H1 (cell line): ENCODE data around the gene TRIP13. TPM values are rescaled to one million over a fixed set of nuclear protein-coding genes. Genes with fewer than 3 reads are reported as not detected.

ENCODE experiments used
- CTCF ChIA-PET: fragments of 300-600 bp; sonication (Branson Sonifier 250); formaldehyde crosslinking; loops from one replicate; lab custom pipeline; 2021; ENCODE audit not compliant: partially characterized antibody; lab: Charles Lee
- POLR2A ChIA-PET: fragments of 300-600 bp; sonication (Branson Sonifier 250); formaldehyde crosslinking; loops from one replicate; lab custom pipeline; 2021; ENCODE audit warnings: inconsistent platforms; ENCODE audit not compliant: partially characterized antibody; lab: Charles Lee
- DNase-seq, 2 experiments: peaks; one replicate each; pipeline versions ENCODE4 v3.0.0 to v3.0.0-alpha.2; 2010 to 2022; ENCODE audit warnings: low spot score in 2 of 2, low read depth in 1 of 2, mixed read lengths in 1 of 2
- FAIRE-seq: peaks from 2 replicates; lab custom pipeline; 2011; peaks lifted over from hg19 to GRCh38; lab: Jason Lieb, UNC
- H2AFZ ChIP-seq: 2 replicates; pipeline ENCODE4 v1.8.1; 2012; ENCODE audit warnings: low read length, inconsistent platforms
- H2AK5ac ChIP-seq: 2 replicates; pipeline ENCODE4 v1.6.1; 2013; ENCODE audit warnings: low read depth, low read length
- H2BK120ac ChIP-seq: replicated peaks from 2 replicates; pipeline ENCODE3; 2013; ENCODE audit warnings: low read depth, low read length, inconsistent platforms
- H2BK12ac ChIP-seq: 2 replicates; pipeline ENCODE4 v1.6.1; 2013; ENCODE audit warnings: low read depth, low read length
- H2BK15ac ChIP-seq: 2 replicates; pipeline ENCODE4 v1.6.1; 2013; ENCODE audit warnings: low read length
- H2BK20ac ChIP-seq: 2 replicates; pipeline ENCODE4 v1.6.1; 2013; ENCODE audit warnings: low read length
- H2BK5ac ChIP-seq: 2 replicates; pipeline ENCODE4 v1.6.1; 2013; ENCODE audit warnings: low read depth, low read length
- H3K14ac ChIP-seq: 2 replicates; pipeline ENCODE4 v1.6.1; 2013; ENCODE audit warnings: inconsistent platforms; ENCODE audit not compliant: insufficient read length
- H3K18ac ChIP-seq: 2 replicates; pipeline ENCODE4 v1.6.1; 2013; ENCODE audit warnings: low read length; ENCODE audit errors: extremely low read depth
- H3K23ac ChIP-seq: 2 replicates; pipeline ENCODE4 v1.6.1; 2013; ENCODE audit warnings: inconsistent platforms; ENCODE audit not compliant: insufficient read length
- H3K23me2 ChIP-seq: 2 replicates; pipeline ENCODE4 v1.6.1; 2013; ENCODE audit warnings: low read depth, low read length
- H3K27ac ChIP-seq: 2 replicates; pipeline ENCODE4 v1.6.1; 2011; ENCODE audit warnings: low read depth, low read length, inconsistent platforms
- H3K27me3 ChIP-seq, 4 experiments: replicated peaks in 1 of 4; 1 replicate in 1 of 4; 2 replicates in 3 of 4; pipeline versions ENCODE4 v1.6.1 to v1.8.1; 2011 to 2013; ENCODE audit warnings: low read length in 3 of 4, mild to moderate bottlenecking in 3 of 4, inconsistent platforms in 2 of 4, mixed read lengths in 2 of 4, moderate library complexity in 1 of 4; ENCODE audit not compliant: control insufficient read depth in 3 of 4, insufficient read depth in 3 of 4; ENCODE audit errors: extremely low read depth in 1 of 4
- H3K36me3 ChIP-seq, 4 experiments: 2 replicates each; pipeline versions ENCODE4 v1.6.1 to v1.8.1; 2011 to 2013; ENCODE audit warnings: mild to moderate bottlenecking in 4 of 4, low read length in 3 of 4, moderate library complexity in 2 of 4, control low read depth in 1 of 4, inconsistent platforms in 1 of 4; ENCODE audit not compliant: insufficient read depth in 4 of 4, control insufficient read depth in 2 of 4
- H3K4ac ChIP-seq: replicated peaks from 2 replicates; pipeline ENCODE3; 2013; ENCODE audit warnings: low read length, low read depth, mixed read lengths, inconsistent platforms; ENCODE audit not compliant: insufficient read length
- H3K4me1 ChIP-seq, 4 experiments: replicated peaks in 1 of 4; 1 replicate in 1 of 4; 2 replicates in 3 of 4; pipeline versions ENCODE4 v1.6.1 to v1.8.1; 2011 to 2013; ENCODE audit warnings: low read length in 3 of 4, inconsistent platforms in 2 of 4, mixed read lengths in 1 of 4; ENCODE audit not compliant: insufficient read depth in 4 of 4, control insufficient read depth in 3 of 4
- H3K4me2 ChIP-seq, 2 experiments: 2 replicates each; pipeline versions ENCODE4 v1.6.1 to v1.8.1; 2011 to 2013; ENCODE audit warnings: low read depth in 2 of 2, low read length in 2 of 2, control low read depth in 1 of 2, inconsistent platforms in 1 of 2, mild to moderate bottlenecking in 1 of 2; ENCODE audit not compliant: insufficient read depth in 1 of 2
- H3K4me3 ChIP-seq, 4 experiments: fragments of 200-600, 300-600 bp in 1 of 4; sonication (generic), shearing (Covaris generic), sonication (Bioruptor Twin) in 1 of 4; 2 replicates each; pipeline versions ENCODE4 v1.5.1 to v1.8.1; 2011 to 2016; ENCODE audit warnings: low read length in 4 of 4, low read depth in 3 of 4, control low read depth in 2 of 4, inconsistent platforms in 2 of 4, mild to moderate bottlenecking in 2 of 4, mixed read lengths in 1 of 4, moderate library complexity in 1 of 4; ENCODE audit not compliant: insufficient read depth in 2 of 4; ENCODE audit errors: extremely low read depth in 1 of 4
- H3K56ac ChIP-seq: replicated peaks from 2 replicates; pipeline ENCODE3; 2013; ENCODE audit warnings: low read depth, mild to moderate bottlenecking, mixed read lengths, low read length, inconsistent platforms; ENCODE audit not compliant: insufficient read length
- H3K79me1 ChIP-seq: 2 replicates; pipeline ENCODE4 v1.6.1; 2013; ENCODE audit warnings: low read depth, low read length, control low read depth
- H3K79me2 ChIP-seq, 2 experiments: 2 replicates each; pipeline versions ENCODE4 v1.6.1 to v1.8.1; 2012 to 2013; ENCODE audit warnings: low read length in 2 of 2, mild to moderate bottlenecking in 2 of 2, inconsistent platforms in 1 of 2; ENCODE audit not compliant: insufficient read depth in 2 of 2, control insufficient read depth in 1 of 2
- H3K9ac ChIP-seq, 4 experiments: replicated peaks in 1 of 4; 1 replicate in 1 of 4; 2 replicates in 3 of 4; pipeline versions ENCODE4 v1.6.1 to v1.8.1; 2011 to 2013; ENCODE audit warnings: low read depth in 3 of 4, low read length in 3 of 4, control low read depth in 2 of 4, mild to moderate bottlenecking in 2 of 4, moderate library complexity in 2 of 4, inconsistent platforms in 1 of 4; ENCODE audit errors: extremely low read depth in 1 of 4
- H3K9me3 ChIP-seq, 2 experiments: 2 replicates each; pipeline versions ENCODE4 v1.6.1 to v1.8.1; 2012 to 2013; ENCODE audit warnings: mild to moderate bottlenecking in 2 of 2, moderate library complexity in 2 of 2, control low read depth in 1 of 2, inconsistent platforms in 1 of 2, low read depth in 1 of 2, low read length in 1 of 2, mixed read lengths in 1 of 2; ENCODE audit not compliant: insufficient read depth in 2 of 2
- H4K20me1 ChIP-seq, 2 experiments: replicated peaks in 1 of 2; 2 replicates each; pipeline versions ENCODE3 to v1.8.1; 2011 to 2013; ENCODE audit warnings: inconsistent platforms in 2 of 2, low read length in 2 of 2, mild to moderate bottlenecking in 1 of 2; ENCODE audit not compliant: insufficient read depth in 2 of 2, control insufficient read depth in 1 of 2
- H4K5ac ChIP-seq: 2 replicates; pipeline ENCODE4 v1.6.1; 2013; ENCODE audit warnings: low read length, low read depth, mixed read lengths, inconsistent platforms; ENCODE audit not compliant: insufficient read length
- H4K8ac ChIP-seq: 2 replicates; pipeline ENCODE4 v1.8.0; 2013; ENCODE audit warnings: mild to moderate bottlenecking, moderate library complexity, low read length, inconsistent platforms; ENCODE audit not compliant: insufficient read depth; ENCODE audit errors: extremely low read depth
- H4K91ac ChIP-seq: replicated peaks from 2 replicates; pipeline ENCODE3; 2013; ENCODE audit warnings: low read length, mixed read lengths, inconsistent platforms; ENCODE audit not compliant: insufficient read length
- ATF2 ChIP-seq: IDR thresholded peaks from 2 replicates; pipeline ENCODE4 v1.6.1; 2012; ENCODE audit warnings: low read length, inconsistent platforms
- EGR1 ChIP-seq: IDR thresholded peaks from 2 replicates; pipeline ENCODE4 v1.6.1; 2011; ENCODE audit warnings: low read depth, low read length, borderline replicate concordance
- EP300 ChIP-seq, 2 experiments: IDR thresholded peaks; 1 replicate in 1 of 2; 2 replicates in 1 of 2; pipeline ENCODE4 v1.6.1; 2011 to 2012; ENCODE audit warnings: low read depth in 2 of 2, low read length in 2 of 2, mild to moderate bottlenecking in 2 of 2, borderline replicate concordance in 1 of 2, inconsistent platforms in 1 of 2, moderate library complexity in 1 of 2
- HDAC2 ChIP-seq, 2 experiments: fragments of 300-600 bp in 1 of 2; sonication (generic) in 1 of 2; IDR thresholded peaks; 2 replicates each; pipeline ENCODE4 v1.6.1; 2011 to 2012; ENCODE audit warnings: low read depth in 2 of 2, low read length in 2 of 2, mild to moderate bottlenecking in 2 of 2, moderate library complexity in 2 of 2, borderline replicate concordance in 1 of 2, inconsistent platforms in 1 of 2
- KDM5A ChIP-seq: fragments of 200-600 bp; IDR thresholded peaks from 2 replicates; pipeline ENCODE4 v1.7.1; 2012; ENCODE audit warnings: mild to moderate bottlenecking, low read length, inconsistent platforms, mixed read lengths
- MAX ChIP-seq: IDR thresholded peaks from 2 replicates; pipeline ENCODE4 v1.6.1; 2012; ENCODE audit warnings: inconsistent platforms
- PHF8 ChIP-seq: fragments of 200-600 bp; sonication (generic); conservative IDR thresholded peaks from 2 replicates; pipeline ENCODE4 v1.7.1; 2012; ENCODE audit warnings: low read depth, mild to moderate bottlenecking, inconsistent platforms, low read length, moderate library complexity
- POLR2AphosphoS5 ChIP-seq: IDR thresholded peaks from 2 replicates; pipeline ENCODE4 v1.6.1; 2011; ENCODE audit warnings: low read depth, low read length
- SAP30 ChIP-seq: fragments of 300-600 bp; sonication (generic); IDR thresholded peaks from 2 replicates; pipeline ENCODE4 v1.7.1; 2012; ENCODE audit warnings: low read length, moderate library complexity, mild to moderate bottlenecking, inconsistent platforms; ENCODE audit not compliant: insufficient read depth, insufficient replicate concordance
- SP2 ChIP-seq: IDR thresholded peaks from 2 replicates; pipeline ENCODE4 v1.6.1; 2012; ENCODE audit warnings: mild to moderate bottlenecking, low read length, inconsistent platforms
- SUZ12 ChIP-seq: fragments of 200-600 bp; sonication (generic); IDR thresholded peaks from 2 replicates; pipeline ENCODE4 v1.6.1; 2012; ENCODE audit warnings: mild to moderate bottlenecking, inconsistent platforms, low read length, moderate library complexity, mixed read lengths
- TAF1 ChIP-seq: IDR thresholded peaks from 2 replicates; pipeline ENCODE4 v1.6.1; 2011; ENCODE audit warnings: mild to moderate bottlenecking, low read depth, low read length
- WGBS, 2 experiments: shearing (Covaris generic) in 1 of 2; methylation state at CpG; one replicate each; pipeline versions ENCODE4 v1.1.6 to v1.1.7; 2013 to 2015; ENCODE audit warnings: low lambda C conversion rate in 2 of 2, mixed read lengths in 2 of 2, inconsistent platforms in 1 of 2, low coverage in 1 of 2, missing lambda C conversion rate in 1 of 2; ENCODE audit not compliant: insufficient replicate concordance in 2 of 2, insufficient coverage in 1 of 2, insufficient read length in 1 of 2; ENCODE audit errors: extremely low coverage in 1 of 2, missing lambda C conversion rate in 1 of 2; 5-methylcytosine and 5-hydroxymethylcytosine counted together
- polyA plus RNA-seq, 7 experiments: library from polyadenylated mRNA; depleted of rRNA in 3 of 7; stranded (reverse) in 5 of 7; unstranded in 2 of 7; fragments of >200 nt in 5 of 7; fragments of 200-250 nt in 2 of 7; gene quantifications; 1 replicate in 5 of 7; 2 replicates in 1 of 7; 4 replicates in 1 of 7; pipeline versions ENCODE4 v1.2.1 to v1.2.3, GENCODE V29; 2011 to 2013; ENCODE audit warnings: missing spikeins in 2 of 7, mixed read lengths in 2 of 7
- total RNA-seq: library from RNA; stranded (reverse); fragmentation: NEBNext Ultra II Directional; extraction: Animal tissue kit (Norgen Biotek cat#: 25700); gene quantifications from 2 replicates; pipeline ENCODE4 v1.2.1, GENCODE V29; 2021

The TRIP13 gene
- total and polyA plus RNA-seq, 2 of the 8 experiments (the other 6 are each of a cell fraction or from before 2014, with no cell fraction given): 20.0 to 39.2 TPM

GRCh38 chr5:966941-967340 is 74.3 kb downstream of the TRIP13 start:
- no peak overlapping the region for H3K4ac ChIP-seq
- H4K8ac ChIP-seq: no peak overlapping the region
- H3K23me2 ChIP-seq: no peaks in the 10 kb centered on the region
- CTCF ChIA-PET: interaction anchor here (1.1 to 1.9 kb wide), 5 partner anchors 9 to 39 kb away, joined by 3 to 6 read pairs (median 4); no protein-coding TSS in a partner anchor
- WGBS, 2 experiments: 86% methylated on average over 6 of the region's 6 CpGs; no CpG with 5 or more reads in 1 of the 2 experiments
- H3K36me3 ChIP-seq: no peaks in the 10 kb centered on the region
- no peak overlapping the region for H2AK5ac ChIP-seq
- no peak overlapping the region for H4K91ac ChIP-seq
- no peak overlapping the region for H3K27ac ChIP-seq
- POLR2A ChIA-PET: no interaction called here
- DNase-seq: no peak
- no peak overlapping the region for H2BK15ac ChIP-seq
- no peaks in the 10 kb centered on the region for H3K79me1 ChIP-seq
- no peak overlapping the region for H3K14ac ChIP-seq
- no peak for FAIRE-seq
- H3K23ac ChIP-seq: no peak overlapping the region
- H4K5ac ChIP-seq: no peak overlapping the region
- no peaks in the 10 kb centered on the region for H3K79me2 ChIP-seq
- no peak overlapping the region for H3K4me2 ChIP-seq
- H3K9ac ChIP-seq: no peak overlapping the region
- H3K9me3 ChIP-seq: no peaks in the 10 kb centered on the region
- no peak overlapping the region for H2BK120ac ChIP-seq
- H2BK5ac ChIP-seq: no peak overlapping the region
- H2BK12ac ChIP-seq: no peak overlapping the region
- no peak overlapping the region for H2BK20ac ChIP-seq
- no peak overlapping the region for H3K4me3 ChIP-seq
- no peak overlapping the region for H3K18ac ChIP-seq
- H2AFZ ChIP-seq: no peak overlapping the region
- no peaks in the 10 kb centered on the region for H3K4me1 ChIP-seq
- H3K56ac ChIP-seq: no peak overlapping the region
- H4K20me1 ChIP-seq: no peaks in the 10 kb centered on the region
- no peaks in the 10 kb centered on the region for H3K27me3 ChIP-seq
- TF ChIP-seq MAX (no peak), EP300 (IDR thresholded peaks at IDR 0.05; ENCODE audit: borderline replicate concordance in 1 of 2, low read depth in 2 of 2, low read length in 2 of 2) (no peak), PHF8 (no peak), KDM5A (no peak), POLR2AphosphoS5 (no peak), HDAC2 (IDR thresholded peaks at IDR 0.05; ENCODE audit: borderline replicate concordance in 1 of 2, low read depth in 2 of 2, low read length in 2 of 2) (no peak), SAP30 (no peak), SP2 (no peak), ATF2 (no peak), EGR1 (no peak), TAF1 (no peak), SUZ12 (no peak)
